Psoas muscle (tissue), 8 donors: ENCODE measurements around the gene ANO6. TPM values are rescaled to one million over a fixed set of nuclear protein-coding genes. Genes with fewer than 3 reads are reported as not detected.

Experiments used
- ATAC-seq, 4 donors: fragments of 200-7000 bp; cut with Tn5 transposase; one replicate each; pipeline ENCODE4 v1.9.1; 2020; ENCODE audit warnings: moderate library complexity in 3 of 4, mild to moderate bottlenecking in 2 of 4
- DNase-seq, 2 donors: peaks; one replicate each; pipeline ENCODE4 v3.0.0-alpha.2; 2020
- H3K27ac ChIP-seq: fragments of 200-600 bp; one replicate; pipeline ENCODE4 v1.8.0; 2022
- H3K27me3 ChIP-seq, 3 donors: fragments of 200-600 bp in 1 of 3; one replicate each; pipeline versions ENCODE4 v1.6.1 to v1.8.0; 2013 to 2022; ENCODE audit warnings: low read length in 2 of 3, mild to moderate bottlenecking in 2 of 3, moderate library complexity in 1 of 3; ENCODE audit not compliant: insufficient read depth in 3 of 3
- H3K36me3 ChIP-seq, 2 donors: fragments of 200-600 bp in 1 of 2; one replicate each; pipeline versions ENCODE4 v1.6.1 to v1.8.0; 2013 to 2022; ENCODE audit warnings: low read depth in 1 of 2, mild to moderate bottlenecking in 1 of 2, moderate library complexity in 1 of 2; ENCODE audit not compliant: insufficient read depth in 1 of 2
- H3K4me1 ChIP-seq: fragments of 200-600 bp; one replicate; pipeline ENCODE4 v1.8.0; 2022
- H3K4me3 ChIP-seq: fragments of 200-600 bp; one replicate; pipeline ENCODE4 v1.8.0; 2022; ENCODE audit warnings: mild to moderate bottlenecking
- H3K9me3 ChIP-seq: fragments of 200-600 bp; one replicate; pipeline ENCODE4 v1.8.0; 2022
- CTCF ChIP-seq: fragments of 200-600 bp; IDR thresholded peaks from one replicate; pipeline ENCODE4 v1.8.0; 2022; ENCODE audit warnings: antibody characterized with exemption
- WGBS, 3 donors: extraction: QIAGEN DNeasy Blood & Tissue Kit; methylation state at CpG; one replicate each; pipeline versions ENCODE4 v1.1.6 to v1.1.7; 2013; 5-methylcytosine and 5-hydroxymethylcytosine counted together
- intact Hi-C, 2 donors: fragments of 100-400 bp; cut with DNase I; formaldehyde crosslinking; loops; one replicate each; pipeline versions ENCODE4 v1.11.0 to v1.14.2; 2022
- polyA plus RNA-seq, 3 donors: library from polyadenylated mRNA; stranded (reverse); fragments of 200-250 nt; gene quantifications; one replicate each; pipeline ENCODE4 v1.2.3, GENCODE V29; 2013
- total RNA-seq, 4 donors: library from RNA; stranded (reverse); fragmentation: NEBNext Ultra II Directional in 2 of 4; extraction: Animal tissue kit (Norgen Biotek cat#: 25700) in 2 of 4; gene quantifications; one replicate each; pipeline versions ENCODE4 v1.2.1 to v1.2.4, GENCODE V29; 2021 to 2023
- donor health status: healthy with polysubstance abuse.
- donor health status: DM: no; HTN: no; CAD: no; lungs with moderate emphysema.
- donor health status: Bipolar disorder and iron deficiency.
- donor health status: healthy.
- donor health status: DM: yes; HTN: yes; CAD: no.
- donor health status: DM: no; HTN: no; CAD: no.
- donor health status: DM: no; HTN: no; CAD: no.
- donor health status: DM: yes; HTN: yes; CAD: no.

Gene ANO6
- total and polyA plus RNA-seq, 7 donors, result 25.6 to 121 (median 51.5) TPM

- no peak for DNase-seq
- peak; percentile 36 to 75 (median 56) for ATAC-seq
- Histone ChIP-seq H3K4me1 (peaks cover 39% of the 10 kb centered on the region), H3K9me3 (no peaks in the 10 kb centered on the region), H3K27ac (peak overlapping the region; percentile 70), H3K4me3 (no peak overlapping the region), H3K36me3 (peaks cover 0 to 9% of the 10 kb centered on the region in 2 donors), H3K27me3 (no peaks in the 10 kb centered on the region)
- intact Hi-C loops, result loop anchor here in 1 of 2 donors (10.0 kb wide), 1 partner anchor 123 kb away; the partner anchor contains the start of gene ANO6
- TF ChIP-seq CTCF, result no peak
- WGBS, 3 donors, result 35 to 41% (median 39%) methylated on average over 1 of the region's 1 CpG
These were observed 122.4 kb downstream of the ANO6 start for GRCh38 chr12:45338272-45338671.

- peak; percentile 32 to 58 (median 50) for ATAC-seq
These were observed 123.1 kb downstream of the ANO6 start for GRCh38 chr12:45339035-45339434.

GRCh38 chr12:45342171-45342570 is 126.3 kb downstream of the ANO6 start:
- ATAC-seq (no peak), DNase-seq (no peak)
- Histone ChIP-seq H3K27me3 (no peaks in the 10 kb centered on the region), H3K4me3 (no peak overlapping the region), H3K36me3 (peaks cover 0 to 16% of the 10 kb centered on the region in 2 donors), H3K27ac (peak overlapping the region; percentile 25), H3K4me1 (peaks cover 34% of the 10 kb centered on the region), H3K9me3 (no peaks in the 10 kb centered on the region)
- no peak for TF ChIP-seq CTCF
- intact Hi-C loops, result no loop called here
- 64 to 87% (median 83%) methylated on average over 3 of the region's 3 CpGs for WGBS, 3 donors

More at GRCh38 chr12:45339035-45339434, 123.1 kb downstream of the ANO6 start:
- no peak overlapping the region for H3K4me3 ChIP-seq
- intact Hi-C loops, result loop anchor here in 1 of 2 donors (10.0 kb wide), 1 partner anchor 124 kb away; the partner anchor contains the start of gene ANO6
- no peak for DNase-seq
- no peak for TF ChIP-seq CTCF
- no peaks in the 10 kb centered on the region for H3K27me3 ChIP-seq
- peaks cover 0 to 9% of the 10 kb centered on the region in 2 donors for H3K36me3 ChIP-seq
- H3K4me1 ChIP-seq, result peaks cover 45% of the 10 kb centered on the region
- peak overlapping the region; percentile 70 for H3K27ac ChIP-seq
- H3K9me3 ChIP-seq, result no peaks in the 10 kb centered on the region

GRCh38 chr12:45342848-45343247 is 127.0 kb downstream of the ANO6 start:
- H3K36me3 ChIP-seq, result peaks cover 0 to 22% of the 10 kb centered on the region in 2 donors
- H3K4me3 ChIP-seq, result no peak overlapping the region
- no peak for TF ChIP-seq CTCF
- no peaks in the 10 kb centered on the region for H3K9me3 ChIP-seq
- ATAC-seq (peak in 1 of 4 donors; percentile 21), DNase-seq (no peak)
- peak overlapping the region; percentile 25 for H3K27ac ChIP-seq
- peaks cover 29% of the 10 kb centered on the region for H3K4me1 ChIP-seq
- H3K27me3 ChIP-seq, result no peaks in the 10 kb centered on the region
- intact Hi-C loops, result no loop called here
- 91 to 97% (median 95%) methylated on average over 2 of the region's 2 CpGs for WGBS, 3 donors
